ENCODE measurements around the gene GNAO1.

GRCh38 chr16:56319376-56319775 is 128.1 kb downstream of the GNAO1 start:
- TF ChIP-seq GATA3 (IDR thresholded peaks at IDR 0.05; ENCODE audit: low read depth, low read length) = no peak
- TF ChIP-seq GATA2 (IDR thresholded peaks at IDR 0.05; ENCODE audit: low read depth, low read length) = no peak
